H9 (cell line): ENCODE data around the gene NTN3. TPM values are rescaled to one million over a fixed set of nuclear protein-coding genes. Genes with fewer than 3 reads are reported as not detected.

Source experiments
- DNase-seq: peaks from one replicate; pipeline ENCODE4 v3.0.0-alpha.2; 2017
- H2AFZ ChIP-seq: one replicate; pipeline ENCODE4 v1.6.1; 2013; ENCODE audit warnings: mild to moderate bottlenecking, low read length, control low read depth, moderate library complexity
- H2AK5ac ChIP-seq: 2 replicates; pipeline ENCODE4 v1.6.1; 2013; ENCODE audit warnings: low read length, control low read depth, mixed read lengths; ENCODE audit not compliant: insufficient read length
- H2BK120ac ChIP-seq: one replicate; pipeline ENCODE4 v1.6.1; 2013; ENCODE audit warnings: low read depth, mild to moderate bottlenecking, low read length, control low read depth, inconsistent platforms; ENCODE audit not compliant: poor library complexity, severe bottlenecking
- H2BK12ac ChIP-seq: 2 replicates; pipeline ENCODE4 v1.6.1; 2013; ENCODE audit warnings: low read length, control low read depth, mixed read lengths, low read depth; ENCODE audit not compliant: insufficient read length
- H2BK15ac ChIP-seq: 2 replicates; pipeline ENCODE4 v1.6.1; 2013; ENCODE audit warnings: low read depth, low read length, control low read depth
- H2BK20ac ChIP-seq: one replicate; pipeline ENCODE4 v1.6.1; 2013; ENCODE audit warnings: low read depth, mild to moderate bottlenecking, low read length, control low read depth, inconsistent platforms; ENCODE audit not compliant: poor library complexity, severe bottlenecking
- H2BK5ac ChIP-seq: 2 replicates; pipeline ENCODE4 v1.6.1; 2013; ENCODE audit warnings: low read length, control low read depth, mixed read lengths; ENCODE audit not compliant: insufficient read length
- H3K14ac ChIP-seq: 2 replicates; pipeline ENCODE4 v1.6.1; 2013; ENCODE audit warnings: low read length, control low read depth; ENCODE audit not compliant: insufficient read depth
- H3K18ac ChIP-seq: 2 replicates; pipeline ENCODE4 v1.6.1; 2013; ENCODE audit warnings: low read depth, mild to moderate bottlenecking, mixed read lengths, low read length, control low read depth; ENCODE audit not compliant: insufficient read length
- H3K23ac ChIP-seq: 2 replicates; pipeline ENCODE4 v1.6.1; 2013; ENCODE audit warnings: low read length, control low read depth, mixed read lengths, low read depth; ENCODE audit not compliant: insufficient read length
- H3K23me2 ChIP-seq: 2 replicates; pipeline ENCODE4 v1.6.1; 2013; ENCODE audit warnings: low read depth, mild to moderate bottlenecking, mixed read lengths, low read length, control low read depth; ENCODE audit not compliant: insufficient read length, poor library complexity, severe bottlenecking
- H3K27ac ChIP-seq: 2 replicates; pipeline ENCODE4 v1.5.1; 2013; ENCODE audit warnings: low read length, control low read depth, mixed read lengths, low read depth; ENCODE audit not compliant: insufficient read length
- H3K27me3 ChIP-seq: 2 replicates; pipeline ENCODE4 v1.6.1; 2013; ENCODE audit warnings: low read length, control low read depth, inconsistent platforms; ENCODE audit not compliant: insufficient read depth
- H3K4ac ChIP-seq: 2 replicates; pipeline ENCODE4 v1.6.1; 2013; ENCODE audit warnings: low read depth, mild to moderate bottlenecking, control low read depth, inconsistent platforms, low read length, moderate library complexity
- H3K4me1 ChIP-seq: 2 replicates; pipeline ENCODE4 v1.6.1; 2013; ENCODE audit warnings: low read length, control low read depth, inconsistent platforms; ENCODE audit not compliant: insufficient read depth
- H3K4me2 ChIP-seq: 2 replicates; pipeline ENCODE4 v1.6.1; 2013; ENCODE audit warnings: low read length, control low read depth, mixed read lengths; ENCODE audit not compliant: insufficient read length, insufficient read depth
- H3K56ac ChIP-seq: 2 replicates; pipeline ENCODE4 v1.6.1; 2013; ENCODE audit warnings: low read depth, mild to moderate bottlenecking, mixed read lengths, low read length, control low read depth; ENCODE audit not compliant: insufficient read length
- H3K79me1 ChIP-seq: 2 replicates; pipeline ENCODE4 v1.6.1; 2013; ENCODE audit warnings: low read depth, mild to moderate bottlenecking, moderate library complexity, low read length, control low read depth, inconsistent platforms; ENCODE audit not compliant: insufficient read depth, poor library complexity, severe bottlenecking
- H3K79me2 ChIP-seq: 2 replicates; pipeline ENCODE4 v1.6.1; 2013; ENCODE audit warnings: low read length, control low read depth, inconsistent platforms; ENCODE audit not compliant: insufficient read depth
- H3K9ac ChIP-seq: 2 replicates; pipeline ENCODE4 v1.6.1; 2013; ENCODE audit warnings: low read length, control low read depth, mixed read lengths; ENCODE audit not compliant: insufficient read length; ENCODE audit errors: extremely low read depth
- H3K9me3 ChIP-seq: one replicate; pipeline ENCODE4 v1.6.1; 2013; ENCODE audit warnings: low read depth, low read length, inconsistent platforms; ENCODE audit not compliant: control insufficient read depth
- H3T11ph ChIP-seq: one replicate; pipeline ENCODE4 v1.6.1; 2013; ENCODE audit warnings: mild to moderate bottlenecking, low read length, control low read depth, inconsistent platforms
- H4K20me1 ChIP-seq: one replicate; pipeline ENCODE4 v1.6.1; 2013; ENCODE audit not compliant: control insufficient read depth, insufficient read length, insufficient read depth
- H4K5ac ChIP-seq: 2 replicates; pipeline ENCODE4 v1.6.1; 2013; ENCODE audit warnings: low read depth, mild to moderate bottlenecking, mixed read lengths, low read length, control low read depth; ENCODE audit not compliant: insufficient read length
- H4K8ac ChIP-seq: replicated peaks from 2 replicates; pipeline ENCODE4 v1.6.1; 2013; ENCODE audit warnings: low read length, control low read depth, mixed read lengths, low read depth; ENCODE audit not compliant: insufficient read length
- H4K91ac ChIP-seq: 2 replicates; pipeline ENCODE4 v1.6.1; 2013; ENCODE audit warnings: low read depth, mild to moderate bottlenecking, moderate library complexity, mixed read lengths, low read length, control low read depth; ENCODE audit not compliant: insufficient read length
- H3K27ac Mint-ChIP-seq, 3 experiments: 2 replicates in 2 of 3; 3 replicates in 1 of 3; pipeline ENCODE4 v1.8.0; 2020 to 2021; ENCODE audit warnings: mixed read lengths in 3 of 3, mild to moderate bottlenecking in 1 of 3, moderate library complexity in 1 of 3
- H3K27me3 Mint-ChIP-seq: 2 replicates; pipeline ENCODE4 v1.8.0; 2021; ENCODE audit warnings: low read depth, mild to moderate bottlenecking, moderate library complexity, mixed read lengths
- H3K36me3 Mint-ChIP-seq, 3 experiments: 2 replicates in 2 of 3; 3 replicates in 1 of 3; pipeline ENCODE4 v1.8.0; 2020 to 2021; ENCODE audit warnings: low read depth in 3 of 3, mixed read lengths in 3 of 3; ENCODE audit not compliant: insufficient read depth in 1 of 3
- H3K4me1 Mint-ChIP-seq, 2 experiments: 2 replicates each; pipeline ENCODE4 v1.8.0; 2020; ENCODE audit warnings: mixed read lengths in 2 of 2
- H3K4me3 Mint-ChIP-seq, 2 experiments: 2 replicates in 1 of 2; 3 replicates in 1 of 2; pipeline ENCODE4 v1.8.0; 2020 to 2021; ENCODE audit warnings: mild to moderate bottlenecking in 2 of 2, mixed read lengths in 2 of 2, moderate library complexity in 1 of 2
- H3K9me3 Mint-ChIP-seq, 2 experiments: 2 replicates in 1 of 2; 3 replicates in 1 of 2; pipeline ENCODE4 v1.8.0; 2020; ENCODE audit warnings: mild to moderate bottlenecking in 2 of 2, mixed read lengths in 2 of 2, moderate library complexity in 1 of 2
- whole genome bisulfite sequencing: extraction: QIAGEN DNeasy Blood & Tissue Kit; methylation state at CpG from one replicate; pipeline ENCODE4 v1.1.7; 2013; ENCODE audit warnings: missing lambda C conversion rate, low lambda C conversion rate, mixed read lengths; ENCODE audit not compliant: insufficient read length; ENCODE audit errors: extremely low coverage; 5-methylcytosine and 5-hydroxymethylcytosine counted together
- total RNA-seq: library from RNA; stranded (reverse); gene quantifications from 2 replicates; pipeline ENCODE4 v1.2.1, GENCODE V29; 2021
- TF ChIP-seq, protein P1 (sequence below): fragments of 200-600 bp; sonication (generic); conservative IDR thresholded peaks from 3 replicates; pipeline ENCODE4 v1.8.0; 2021; ENCODE audit warnings: antibody characterized with exemption, mild to moderate bottlenecking

The NTN3 gene
- total RNA-seq, 1 experiment from 2014 or later = 1.3 TPM

DNA sequence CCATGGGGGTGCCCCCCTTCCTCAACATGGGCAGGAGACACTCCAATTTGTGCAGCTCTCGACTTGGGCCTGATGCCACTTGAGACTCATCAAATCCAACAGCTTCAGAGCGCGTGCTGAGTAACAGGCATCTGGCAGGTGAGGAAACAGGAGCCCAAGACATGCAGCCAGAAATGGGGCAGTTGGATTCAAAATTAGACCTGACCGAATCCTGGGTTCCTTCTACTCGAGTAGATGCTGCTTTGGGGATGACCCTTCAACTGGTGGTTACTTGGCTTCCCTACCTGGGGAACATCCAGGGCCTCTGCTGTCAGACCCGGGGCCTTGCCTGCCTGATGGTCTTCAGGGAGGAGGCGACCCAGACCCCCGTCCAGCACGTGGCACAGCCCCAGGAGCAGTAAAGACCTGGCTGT lies 488 bp upstream of the NTN3 start:
- Histone ChIP-seq H2AK5ac (no peak overlapping the region), H3K4me2 (peak overlapping the region; percentile 8), H4K5ac (no peak overlapping the region), H3K23me2 (peaks cover 15% of the 10 kb centered on the region), H3T11ph (no peak overlapping the region), H2BK20ac (no peak overlapping the region), H2BK12ac (no peak overlapping the region), H3K79me1 (no peaks in the 10 kb centered on the region), H3K9ac (no peak overlapping the region), H4K8ac (no peak overlapping the region), H2BK5ac (no peak overlapping the region), H3K23ac (no peak overlapping the region), H3K56ac (no peak overlapping the region), H3K9me3 (no peaks in the 10 kb centered on the region), H2BK120ac (no peak overlapping the region), H3K18ac (no peak overlapping the region), H3K27me3 (peaks cover 18% of the 10 kb centered on the region; the same call in 1 of the 2 replicates), H4K91ac (no peak overlapping the region), H3K4ac (no peak overlapping the region), H3K4me1 (no peaks in the 10 kb centered on the region), H3K27ac (no peak overlapping the region), H2AFZ (no peak overlapping the region), H4K20me1 (no peaks in the 10 kb centered on the region), H2BK15ac (no peak overlapping the region), H3K79me2 (no peaks in the 10 kb centered on the region), H3K14ac (no peak overlapping the region)
- peak overlapping the region; percentile 15 to 56; a peak in 2 of 5 replicates for H3K4me3 Mint-ChIP-seq
- no peak overlapping the region for H3K27ac Mint-ChIP-seq
- H3K27me3 Mint-ChIP-seq = peaks cover 35% of the 10 kb centered on the region
- H3K4me1 Mint-ChIP-seq = peaks cover 21 to 25% of the 10 kb centered on the region in 2 experiments
- H3K9me3 Mint-ChIP-seq = no peaks in the 10 kb centered on the region
- TF ChIP-seq, protein P1, sequence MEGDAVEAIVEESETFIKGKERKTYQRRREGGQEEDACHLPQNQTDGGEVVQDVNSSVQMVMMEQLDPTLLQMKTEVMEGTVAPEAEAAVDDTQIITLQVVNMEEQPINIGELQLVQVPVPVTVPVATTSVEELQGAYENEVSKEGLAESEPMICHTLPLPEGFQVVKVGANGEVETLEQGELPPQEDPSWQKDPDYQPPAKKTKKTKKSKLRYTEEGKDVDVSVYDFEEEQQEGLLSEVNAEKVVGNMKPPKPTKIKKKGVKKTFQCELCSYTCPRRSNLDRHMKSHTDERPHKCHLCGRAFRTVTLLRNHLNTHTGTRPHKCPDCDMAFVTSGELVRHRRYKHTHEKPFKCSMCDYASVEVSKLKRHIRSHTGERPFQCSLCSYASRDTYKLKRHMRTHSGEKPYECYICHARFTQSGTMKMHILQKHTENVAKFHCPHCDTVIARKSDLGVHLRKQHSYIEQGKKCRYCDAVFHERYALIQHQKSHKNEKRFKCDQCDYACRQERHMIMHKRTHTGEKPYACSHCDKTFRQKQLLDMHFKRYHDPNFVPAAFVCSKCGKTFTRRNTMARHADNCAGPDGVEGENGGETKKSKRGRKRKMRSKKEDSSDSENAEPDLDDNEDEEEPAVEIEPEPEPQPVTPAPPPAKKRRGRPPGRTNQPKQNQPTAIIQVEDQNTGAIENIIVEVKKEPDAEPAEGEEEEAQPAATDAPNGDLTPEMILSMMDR = no peak
- no peak for DNase-seq
- no peaks in the 10 kb centered on the region for H3K36me3 Mint-ChIP-seq
- WGBS = no CpG with 5 or more reads among the region's 9 CpGs
